Activated CD8-positive, alpha-beta T cell treated with anti-CD3 and anti-CD28 coated beads, Interleukin-2, amount 10 ng/mL, durations not matched to agents 7 days and 5 days (primary cell): Measurements from ENCODE around the gene SPSB2. TPM values are rescaled to one million over a fixed set of nuclear protein-coding genes. Genes with fewer than 3 reads are reported as not detected.

Source experiments
- ATAC-seq: fragments of 150-1000 bp; cut with Tn5 transposase; one replicate; pipeline ENCODE4 v1.10.0; 2021; ENCODE audit warnings: moderate library complexity
- CTCF ChIA-PET: fragments of 350-600 bp; sonication (Branson Sonifier 250); formaldehyde crosslinking; loops from one replicate; lab custom pipeline; 2021; ENCODE audit warnings: antibody characterized with exemption; lab: Charles Lee
- POLR2A ChIA-PET: fragments of 350-600 bp; sonication (Branson Sonifier 250); formaldehyde crosslinking; loops from one replicate; lab custom pipeline; 2021; ENCODE audit warnings: antibody characterized with exemption; lab: Charles Lee
- DNase-seq: peaks from one replicate; pipeline ENCODE4 v3.0.0-alpha.2; 2020
- H3K27ac Mint-ChIP-seq: one replicate; pipeline ENCODE4 v1.8.0; 2021; ENCODE audit warnings: mild to moderate bottlenecking, mixed read lengths
- H3K27me3 Mint-ChIP-seq: one replicate; pipeline ENCODE4 v1.8.0; 2021; ENCODE audit warnings: low read depth, mixed read lengths
- H3K36me3 Mint-ChIP-seq: one replicate; pipeline ENCODE4 v1.8.0; 2021; ENCODE audit warnings: low read depth, mixed read lengths
- H3K4me1 Mint-ChIP-seq: one replicate; pipeline ENCODE4 v1.8.0; 2021; ENCODE audit warnings: low read depth, mixed read lengths
- H3K4me3 Mint-ChIP-seq: one replicate; pipeline ENCODE4 v1.8.0; 2021; ENCODE audit warnings: mild to moderate bottlenecking, mixed read lengths
- H3K9me3 Mint-ChIP-seq: one replicate; pipeline ENCODE4 v1.8.0; 2022; ENCODE audit warnings: mixed read lengths; ENCODE audit not compliant: insufficient read depth
- total RNA-seq, 2 experiments: library from RNA; stranded (reverse); gene quantifications; one replicate each; pipeline ENCODE4 v1.2.3, GENCODE V29; 2021

The SPSB2 gene
- total RNA-seq, 2 experiments from 2014 or later, result 10.0 to 11.2 TPM

- ATAC-seq, result peak; percentile 68
- ChIA-PET POLR2A (interaction anchor here (0.6 to 6.6 kb wide), 32 partner anchors 9 to 359 kb away, joined by 3 to 93 read pairs (median 4); partner anchors contain the start of genes C12orf57, COPS7A, ENO2 and GNB3), CTCF (interaction anchor here (0.9 to 13.9 kb wide), 20 partner anchors 9 to 314 kb away, joined by 3 to 130 read pairs (median 6); partner anchors contain the start of genes COPS7A, GNB3, LPCAT3 and MLF2)
- H3K36me3 Mint-ChIP-seq, result peaks cover 54% of the 10 kb centered on the region
- H3K27me3 Mint-ChIP-seq, result no peaks in the 10 kb centered on the region
- H3K27ac Mint-ChIP-seq, result peak within 1 kb of the TSS; percentile 98
- peak; percentile 98 for DNase-seq
- H3K4me1 Mint-ChIP-seq, result peaks cover 44% of the 10 kb centered on the region
- peak within 1 kb of the TSS; percentile 90 for H3K4me3 Mint-ChIP-seq
- H3K9me3 Mint-ChIP-seq, result no peaks in the 10 kb centered on the region
Observed at GRCh38 chr12:6851153-6851920, 21.8 kb downstream of the SPSB2 start, which contains the start of gene CDCA3. TSS of gene CDCA3 (minus strand) at chr12:6851286. CDS start at chr12:6850952, 334 bp downstream.

GRCh38 chr12:6850796-6851152 is 22.3 kb downstream of the SPSB2 start:
- no peaks in the 10 kb centered on the region for H3K9me3 Mint-ChIP-seq
- H3K4me3 Mint-ChIP-seq, result peak overlapping the region; percentile 90
- ATAC-seq (no peak), DNase-seq (no peak)
- peak overlapping the region; percentile 98 for H3K27ac Mint-ChIP-seq
- ChIA-PET CTCF (interaction anchor here (1.0 to 13.9 kb wide), 14 partner anchors 9 to 313 kb away, joined by 3 to 130 read pairs (median 6); partner anchors contain the start of genes COPS7A, GNB3, MLF2 and SPSB2), POLR2A (interaction anchor here (0.7 to 6.6 kb wide), 25 partner anchors 8 to 358 kb away, joined by 3 to 93 read pairs (median 4); partner anchors contain the start of genes C12orf57, COPS7A, ENO2 and GNB3)
- peaks cover 55% of the 10 kb centered on the region for H3K36me3 Mint-ChIP-seq
- H3K27me3 Mint-ChIP-seq, result no peaks in the 10 kb centered on the region
- H3K4me1 Mint-ChIP-seq, result peaks cover 44% of the 10 kb centered on the region

- Mint-ChIP-seq H3K27me3 (no peaks in the 10 kb centered on the region), H3K4me1 (peaks cover 44% of the 10 kb centered on the region), H3K9me3 (no peaks in the 10 kb centered on the region), H3K4me3 (peak overlapping the region; percentile 90), H3K27ac (peak overlapping the region; percentile 98), H3K36me3 (peaks cover 52% of the 10 kb centered on the region)
- DNase-seq, result no peak
- POLR2A ChIA-PET, result interaction anchor here (0.8 to 6.6 kb wide), 7 partner anchors 17 to 357 kb away, joined by 3 to 93 read pairs (median 8); partner anchors contain the start of genes C12orf57, COPS7A, MLF2 and MRPL51
- ATAC-seq, result no peak
- CTCF ChIA-PET, result interaction anchor here (0.6 to 13.9 kb wide), 5 partner anchors 8 to 363 kb away, joined by 5 to 130 read pairs (median 15); partner anchors contain the start of genes GNB3, MLF2 and SPSB2
Observed at GRCh38 chr12:6849976-6850560, 23.0 kb downstream of the SPSB2 start.

- H3K4me3 Mint-ChIP-seq, result peak overlapping the region; percentile 90
- no peak for DNase-seq
- peaks cover 49% of the 10 kb centered on the region for H3K36me3 Mint-ChIP-seq
- ChIA-PET POLR2A (interaction anchor here (1.3 to 3.8 kb wide), 2 partner anchors 94 to 160 kb away, joined by 3 to 31 read pairs; partner anchors contain the start of genes C12orf57, RNU7-1 and ZNF384), CTCF (interaction anchor here (1.6 to 13.9 kb wide), 3 partner anchors 13 to 83 kb away, joined by 6 to 130 read pairs (median 121); partner anchors contain the start of genes GNB3, PTMS and SPSB2)
- H3K9me3 Mint-ChIP-seq, result no peaks in the 10 kb centered on the region
- peak overlapping the region; percentile 77 for H3K27ac Mint-ChIP-seq
- H3K4me1 Mint-ChIP-seq, result peaks cover 40% of the 10 kb centered on the region
- no peaks in the 10 kb centered on the region for H3K27me3 Mint-ChIP-seq
- ATAC-seq, result no peak
Observed at GRCh38 chr12:6849427-6849826, 23.7 kb downstream of the SPSB2 start.

- H3K4me1 Mint-ChIP-seq, result peaks cover 24% of the 10 kb centered on the region
- no peak for DNase-seq
- ChIA-PET CTCF (interaction anchor here (13.9 kb wide), 1 partner anchor 12 kb away, joined by 130 read pairs; the partner anchor contains the start of gene GNB3), POLR2A (no interaction called here)
- no peaks in the 10 kb centered on the region for H3K27me3 Mint-ChIP-seq
- no peak for ATAC-seq
- H3K27ac Mint-ChIP-seq, result peak overlapping the region; percentile 26
- peaks cover 45% of the 10 kb centered on the region for H3K36me3 Mint-ChIP-seq
- H3K4me3 Mint-ChIP-seq, result no peak overlapping the region
- no peaks in the 10 kb centered on the region for H3K9me3 Mint-ChIP-seq
Observed at GRCh38 chr12:6847676-6848075, 25.4 kb downstream of the SPSB2 start.

GRCh38 chr12:6846316-6846869 is 26.7 kb downstream of the SPSB2 start:
- H3K36me3 Mint-ChIP-seq, result peaks cover 45% of the 10 kb centered on the region
- H3K4me1 Mint-ChIP-seq, result peaks cover 24% of the 10 kb centered on the region
- H3K4me3 Mint-ChIP-seq, result no peak overlapping the region
- H3K27me3 Mint-ChIP-seq, result no peaks in the 10 kb centered on the region
- POLR2A ChIA-PET, result no interaction called here
- no peak for DNase-seq
- CTCF ChIA-PET, result interaction anchor here (13.9 kb wide), 1 partner anchor 10 kb away, joined by 130 read pairs; the partner anchor contains the start of gene GNB3
- H3K9me3 Mint-ChIP-seq, result no peaks in the 10 kb centered on the region
- no peak overlapping the region for H3K27ac Mint-ChIP-seq
- no peak for ATAC-seq

GRCh38 chr12:6845395-6845794 is 27.7 kb downstream of the SPSB2 start:
- DNase-seq (no peak), ATAC-seq (no peak)
- ChIA-PET CTCF (interaction anchor here (1.9 to 13.9 kb wide), 2 partner anchors 9 to 93 kb away, joined by 6 to 130 read pairs; partner anchors contain the start of genes GNB3 and MLF2), POLR2A (interaction anchor here (1.0 kb wide), 1 partner anchor 25 kb away, joined by 3 read pairs; no protein-coding TSS in a partner anchor)
- no peaks in the 10 kb centered on the region for H3K27me3 Mint-ChIP-seq
- H3K4me1 Mint-ChIP-seq, result peaks cover 21% of the 10 kb centered on the region
- no peak overlapping the region for H3K4me3 Mint-ChIP-seq
- H3K36me3 Mint-ChIP-seq, result peaks cover 39% of the 10 kb centered on the region
- H3K9me3 Mint-ChIP-seq, result no peaks in the 10 kb centered on the region
- no peak overlapping the region for H3K27ac Mint-ChIP-seq

GRCh38 chr12:6843118-6843902 is 29.8 kb downstream of the SPSB2 start:
- H3K36me3 Mint-ChIP-seq, result peaks cover 19% of the 10 kb centered on the region
- no peak overlapping the region for H3K4me3 Mint-ChIP-seq
- peaks cover 5% of the 10 kb centered on the region for H3K4me1 Mint-ChIP-seq
- ChIA-PET POLR2A (interaction anchor here (1.1 to 3.3 kb wide), 2 partner anchors 8 to 91 kb away, joined by 4 to 15 read pairs; partner anchors contain the start of genes CDCA3, MLF2 and USP5), CTCF (interaction anchor here (0.8 to 13.9 kb wide), 5 partner anchors 7 to 90 kb away, joined by 3 to 130 read pairs (median 6); partner anchors contain the start of genes GNB3 and MLF2)
- no peaks in the 10 kb centered on the region for H3K27me3 Mint-ChIP-seq
- H3K27ac Mint-ChIP-seq, result no peak overlapping the region
- DNase-seq (no peak), ATAC-seq (peak; percentile 32)
- no peaks in the 10 kb centered on the region for H3K9me3 Mint-ChIP-seq

GRCh38 chr12:6842075-6842474 is 31.0 kb downstream of the SPSB2 start:
- H3K27ac Mint-ChIP-seq, result no peak overlapping the region
- DNase-seq, result no peak
- no peaks in the 10 kb centered on the region for H3K27me3 Mint-ChIP-seq
- H3K36me3 Mint-ChIP-seq, result peaks cover 9% of the 10 kb centered on the region
- ATAC-seq, result no peak
- ChIA-PET POLR2A (interaction anchor here (0.8 to 3.3 kb wide), 3 partner anchors 9 to 89 kb away, joined by 3 to 15 read pairs (median 4); partner anchors contain the start of genes CDCA3, MLF2 and USP5), CTCF (interaction anchor here (1.3 to 13.9 kb wide), 3 partner anchors 6 to 17 kb away, joined by 5 to 130 read pairs (median 6); partner anchors contain the start of genes CDCA3, GNB3 and USP5)
- no peaks in the 10 kb centered on the region for H3K4me1 Mint-ChIP-seq
- no peaks in the 10 kb centered on the region for H3K9me3 Mint-ChIP-seq
- no peak overlapping the region for H3K4me3 Mint-ChIP-seq
